Endothelial cell of umbilical vein (primary cell): ENCODE results near the gene GNB1L. TPM values are rescaled to one million over a fixed set of nuclear protein-coding genes. Genes with fewer than 3 reads are reported as not detected.

Experiments
- BruUV-seq: library from RNA; stranded (reverse); fragments of 400-500 nt; replicated peaks from 2 replicates; lab custom pipeline; 2021; lab: Mats Ljungman, UMichigan
- CTCF ChIA-PET: fragments of 300-600, 350-600 bp; sonication (Branson Sonifier 250); formaldehyde crosslinking; loops from one replicate; lab custom pipeline; 2021; ENCODE audit warnings: antibody characterized with exemption, inconsistent platforms; lab: Charles Lee
- POLR2A ChIA-PET: fragments of 300-600, 350-600 bp; sonication (Branson Sonifier 250); formaldehyde crosslinking; loops from one replicate; lab custom pipeline; 2021; ENCODE audit warnings: antibody characterized with exemption, inconsistent platforms; lab: Charles Lee
- DNase-seq: peaks from one replicate; pipeline ENCODE4 v3.0.0-alpha.2; 2011; ENCODE audit warnings: low read depth, low spot score
- FAIRE-seq: peaks from 2 replicates; lab custom pipeline; 2011; peaks lifted over from hg19 to GRCh38; lab: Jason Lieb, UNC
- H2AFZ ChIP-seq: 2 replicates; pipeline ENCODE4 v1.6.0; 2012; ENCODE audit warnings: low read depth, low read length, control low read depth, inconsistent platforms
- H3K27ac ChIP-seq: 2 replicates; pipeline ENCODE4 v1.5.1; 2011; ENCODE audit warnings: low read depth, mild to moderate bottlenecking, control low read depth, low read length, moderate library complexity; ENCODE audit not compliant: insufficient read depth
- H3K27me3 ChIP-seq, 2 experiments: 2 replicates each; pipeline versions ENCODE4 v1.6.0 to v1.6.1; 2011; ENCODE audit warnings: low read length in 2 of 2, mixed read lengths in 1 of 2; ENCODE audit not compliant: control insufficient read depth in 2 of 2, insufficient read depth in 2 of 2
- H3K36me3 ChIP-seq, 2 experiments: 2 replicates in 1 of 2; 3 replicates in 1 of 2; pipeline ENCODE4 v1.5.1; 2011; ENCODE audit warnings: low read length in 2 of 2, mild to moderate bottlenecking in 1 of 2, moderate library complexity in 1 of 2; ENCODE audit not compliant: control insufficient read depth in 2 of 2, insufficient read depth in 2 of 2; ENCODE audit errors: extremely low read depth in 1 of 2
- H3K4me1 ChIP-seq: 3 replicates; pipeline ENCODE4 v1.5.1; 2011; ENCODE audit warnings: mild to moderate bottlenecking, low read length; ENCODE audit not compliant: control insufficient read depth, insufficient read depth; ENCODE audit errors: extremely low read depth
- H3K4me2 ChIP-seq: 2 replicates; pipeline ENCODE4 v1.6.1; 2011; ENCODE audit warnings: low read length, control low read depth, mixed read lengths; ENCODE audit not compliant: insufficient read depth
- H3K4me3 ChIP-seq, 3 experiments: fragments of 200-600 bp in 1 of 3; sonication (generic), shearing (Covaris generic) in 1 of 3; replicated peaks in 1 of 3; 2 replicates each; pipeline ENCODE4 v1.5.1; 2011 to 2016; ENCODE audit warnings: control low read depth in 3 of 3, low read length in 3 of 3, mild to moderate bottlenecking in 2 of 3, inconsistent platforms in 1 of 3, low read depth in 1 of 3, moderate library complexity in 1 of 3; ENCODE audit not compliant: insufficient read depth in 1 of 3
- H3K79me2 ChIP-seq: 2 replicates; pipeline ENCODE4 v1.6.0; 2012; ENCODE audit warnings: low read length, inconsistent platforms; ENCODE audit not compliant: control insufficient read depth, insufficient read depth
- H3K9ac ChIP-seq: replicated peaks from 2 replicates; pipeline ENCODE3; 2011; ENCODE audit warnings: low read length, control low read depth; ENCODE audit not compliant: insufficient read depth; ENCODE audit errors: extremely low read depth
- H3K9me1 ChIP-seq: replicated peaks from 3 replicates; pipeline ENCODE4 v1.6.0; 2011; ENCODE audit warnings: mild to moderate bottlenecking, low read length; ENCODE audit not compliant: control insufficient read depth, insufficient read depth; ENCODE audit errors: extremely low read depth
- H3K9me3 ChIP-seq: replicated peaks from 2 replicates; pipeline ENCODE4 v1.5.1; 2012; ENCODE audit warnings: low read length, inconsistent platforms; ENCODE audit not compliant: control insufficient read depth, insufficient read depth
- H4K20me1 ChIP-seq: replicated peaks from 2 replicates; pipeline ENCODE3; 2011; ENCODE audit warnings: mild to moderate bottlenecking, low read length; ENCODE audit not compliant: control insufficient read depth, insufficient read depth; ENCODE audit errors: extremely low read depth
- CTCF ChIP-seq, 2 donors: IDR thresholded peaks; 1 replicate in 1 of 2; 2 replicates in 1 of 2; pipeline ENCODE4 v1.5.1; 2011; ENCODE audit warnings: low read length in 2 of 2, mild to moderate bottlenecking in 2 of 2, moderate library complexity in 2 of 2, control low read depth in 1 of 2, inconsistent platforms in 1 of 2, low read depth in 1 of 2; ENCODE audit not compliant: insufficient read depth in 1 of 2; ENCODE audit errors: extremely low read depth in 1 of 2
- FOS ChIP-seq: IDR thresholded peaks from 2 replicates; pipeline ENCODE4 v1.6.1; 2011; ENCODE audit warnings: mild to moderate bottlenecking, low read length, moderate library complexity, borderline replicate concordance; ENCODE audit not compliant: insufficient read depth
- MYC ChIP-seq: IDR thresholded peaks from one replicate; pipeline ENCODE4 v1.6.1; 2011; ENCODE audit warnings: mild to moderate bottlenecking, low read depth, low read length
- POLR2A ChIP-seq: IDR thresholded peaks from 2 replicates; pipeline ENCODE4 v1.6.1; 2012; ENCODE audit warnings: low read depth, mild to moderate bottlenecking, control low read depth, low read length
- POLR2AphosphoS5 ChIP-seq: IDR thresholded peaks from 2 replicates; pipeline ENCODE4 v1.6.1; 2012; ENCODE audit warnings: low read depth, mild to moderate bottlenecking, control low read depth, low read length, moderate library complexity; ENCODE audit not compliant: insufficient read depth
- dilution Hi-C: fragments of 300-500 bp; cut with MboI; formaldehyde crosslinking; loops from one replicate; pipeline ENCODE4 v1.15.0; 2019; ENCODE audit warnings: low sequenced_read_pairs; ENCODE audit not compliant: extremely low pct_ligation_motif_present
- intact Hi-C: fragments of 100-400 bp; cut with micrococcal nuclease; formaldehyde crosslinking; loops from one replicate; pipeline ENCODE4 v1.10.0; 2022
- polyA plus RNA-seq, 4 experiments: library from polyadenylated mRNA; depleted of rRNA in 3 of 4; stranded (reverse) in 3 of 4; unstranded in 1 of 4; fragments of >200 nt; gene quantifications; 2 replicates each; pipeline versions ENCODE4 v1.2.1 to v1.2.3, GENCODE V29; 2011 to 2012; ENCODE audit warnings: missing spikeins in 1 of 4
- total RNA-seq: library from RNA; stranded (reverse); gene quantifications from 2 replicates; pipeline ENCODE4 v1.2.3, GENCODE V29; 2021

GNB1L gene
- total and polyA plus RNA-seq, 2 donors (not counting 3 experiments of a cell fraction or from before 2014, with no cell fraction given) = 5.4 to 5.9 TPM

DNA sequence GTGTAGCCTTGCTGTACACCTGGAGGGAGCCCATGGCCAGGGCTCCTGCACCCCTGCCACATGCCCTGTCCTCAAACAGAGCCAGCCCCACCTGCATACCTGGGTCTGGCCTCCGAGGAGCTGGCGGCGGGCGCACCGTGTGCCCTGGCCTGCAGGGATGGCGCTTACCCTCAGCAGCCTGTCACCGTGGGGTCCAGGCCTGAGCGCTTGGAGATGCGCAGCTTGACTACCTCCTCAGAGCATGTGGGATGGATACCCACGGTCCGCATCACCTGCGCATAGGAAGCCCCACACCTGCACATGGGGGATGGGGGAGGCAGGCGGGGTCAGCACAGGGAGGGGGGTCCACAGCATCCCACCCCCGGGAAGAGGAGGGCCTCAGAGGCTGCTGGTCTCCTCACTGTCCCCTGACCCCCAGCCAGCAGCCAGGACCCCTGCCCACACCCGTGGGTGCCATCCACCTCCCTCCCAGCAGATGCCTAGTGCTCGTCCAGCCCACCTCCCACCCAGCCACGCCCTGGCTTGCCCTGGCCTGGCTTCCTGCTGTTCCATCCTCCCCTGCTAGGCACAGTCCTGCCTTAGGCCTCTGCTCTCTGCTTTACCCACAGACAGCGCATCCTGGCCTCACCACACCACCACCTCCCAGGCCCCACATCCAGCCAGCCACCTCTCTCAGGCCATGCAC, 22.4 kb upstream of the GNB1L start:
- CTCF ChIA-PET = interaction anchor here (1.8 to 2.6 kb wide), 2 partner anchors 14 to 146 kb away, joined by 6 to 9 read pairs; no protein-coding TSS in a partner anchor
- Histone ChIP-seq H3K9ac (peak overlapping the region; percentile 54), H3K4me1 (peaks cover 76% of the 10 kb centered on the region), H4K20me1 (no peaks in the 10 kb centered on the region), H3K27ac (peak overlapping the region; percentile 77), H3K9me3 (no peaks in the 10 kb centered on the region), H3K9me1 (no peaks in the 10 kb centered on the region), H3K36me3 (peaks cover 10 to 12% of the 10 kb centered on the region in 2 experiments), H2AFZ (no peak overlapping the region), H3K27me3 (no peaks in the 10 kb centered on the region), H3K4me3 (peak overlapping the region in 1 of 3 experiments; percentile 57), H3K79me2 (peaks cover 49% of the 10 kb centered on the region), H3K4me2 (peak overlapping the region; percentile 81)
- no peak for TF ChIP-seq FOS
- no peak for TF ChIP-seq MYC
- peak; percentile 54 for TF ChIP-seq POLR2A
- no peak for TF ChIP-seq POLR2AphosphoS5
- no peak for TF ChIP-seq CTCF (IDR thresholded peaks at IDR 0.05; ENCODE audit: extremely low read depth in 1 of 2, insufficient read depth in 1 of 2, low read depth in 1 of 2, low read length in 2 of 2)
- dilution Hi-C loops = no loop called here
- POLR2A ChIA-PET = interaction anchor here (1.0 to 1.3 kb wide), 3 partner anchors 10 to 32 kb away, joined by 3 read pairs; no protein-coding TSS in a partner anchor
- no TSS peak for BruUV-seq
- intact Hi-C loops = loop anchor here (1.0 kb wide), 1 partner anchor 14 kb away; no protein-coding TSS in a partner anchor
- DNase-seq (no peak), FAIRE-seq (no peak)
